Measurements from ENCODE around the gene ZNF324B.
A peak's percentile ranks its signal among the peaks of the same experiment; 100 is the strongest.
"Not testable (repeated sequence)": the region's sequence is repeated elsewhere in the genome, so short reads cannot be mapped to it uniquely, and the experiment has no call there.

Gene ZNF324B

DNA sequence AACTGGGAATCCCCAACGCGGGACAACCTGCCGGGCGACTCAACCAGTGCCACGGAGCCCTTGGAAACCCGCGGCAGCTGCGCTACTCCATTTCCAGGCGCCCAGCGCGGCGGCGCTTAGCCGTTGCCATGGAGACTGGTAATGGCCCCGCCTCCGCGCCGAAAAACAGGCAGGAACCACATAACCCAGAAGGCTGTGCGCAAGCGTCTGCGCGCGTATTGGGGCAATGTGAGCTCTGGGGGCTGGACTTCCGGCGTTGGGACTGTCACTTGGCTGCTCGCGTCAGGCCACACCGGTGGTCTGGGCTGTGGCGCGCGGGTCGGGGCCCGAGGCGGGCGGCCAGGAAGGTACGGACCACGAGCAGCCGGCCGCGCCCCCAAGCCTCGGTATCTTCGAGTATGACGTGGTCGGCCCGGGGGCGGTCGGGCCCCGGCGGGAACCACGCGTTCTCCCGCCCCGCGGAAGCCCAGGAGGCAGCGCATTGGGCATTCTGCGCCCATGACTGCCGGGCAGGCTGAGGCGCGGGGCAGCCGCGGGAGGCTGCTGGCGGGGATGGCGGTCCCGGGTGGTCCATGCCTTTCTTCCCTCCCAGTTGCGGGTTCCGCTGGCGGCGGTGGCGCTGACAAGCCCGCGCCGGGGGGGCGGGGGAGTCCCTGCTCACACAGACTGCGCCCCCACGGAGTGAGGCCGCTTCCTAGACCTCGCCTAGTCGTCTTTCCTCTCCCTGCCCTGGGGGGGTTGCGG is at the start of gene ZNF324B:
ZNF324B (plus strand) TSS at position 265 of the 744 bp plus-strand sequence. CDS start 2,080 bp downstream, outside the sequence.
- DNase-seq (ENCODE audit: low spot score): peak; percentile 98

DNA sequence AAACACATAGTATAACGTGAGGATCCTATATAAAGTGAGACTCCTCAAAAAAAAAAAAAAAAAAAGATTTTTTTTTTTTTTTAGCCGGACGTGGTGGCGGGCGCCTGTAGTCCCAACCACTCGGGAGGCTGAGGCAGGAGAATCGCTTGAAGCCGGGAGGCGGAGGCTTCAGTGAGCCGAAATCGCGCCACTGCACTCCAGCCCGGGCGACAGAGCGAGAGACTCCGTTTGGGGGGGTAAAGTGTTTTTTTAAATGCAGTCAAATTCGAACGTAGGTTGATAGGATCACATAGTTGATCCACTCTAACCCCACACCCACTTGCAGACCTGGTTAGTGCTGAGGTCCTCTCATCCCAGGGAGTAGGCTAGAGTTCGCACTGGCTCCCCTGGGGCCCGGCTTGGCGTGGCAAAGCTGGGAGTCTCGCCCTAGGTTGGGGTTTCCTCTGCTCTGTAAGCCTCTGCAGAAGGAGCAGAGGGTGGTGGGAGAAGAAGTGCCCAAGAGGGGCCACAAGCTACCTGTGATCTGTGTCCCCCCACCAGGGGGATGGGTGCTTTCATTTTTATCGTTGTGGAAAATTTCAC is 49.5 kb upstream of the ZNF324B start:
- no peak for DNase-seq (ENCODE audit: low spot score)

DNA sequence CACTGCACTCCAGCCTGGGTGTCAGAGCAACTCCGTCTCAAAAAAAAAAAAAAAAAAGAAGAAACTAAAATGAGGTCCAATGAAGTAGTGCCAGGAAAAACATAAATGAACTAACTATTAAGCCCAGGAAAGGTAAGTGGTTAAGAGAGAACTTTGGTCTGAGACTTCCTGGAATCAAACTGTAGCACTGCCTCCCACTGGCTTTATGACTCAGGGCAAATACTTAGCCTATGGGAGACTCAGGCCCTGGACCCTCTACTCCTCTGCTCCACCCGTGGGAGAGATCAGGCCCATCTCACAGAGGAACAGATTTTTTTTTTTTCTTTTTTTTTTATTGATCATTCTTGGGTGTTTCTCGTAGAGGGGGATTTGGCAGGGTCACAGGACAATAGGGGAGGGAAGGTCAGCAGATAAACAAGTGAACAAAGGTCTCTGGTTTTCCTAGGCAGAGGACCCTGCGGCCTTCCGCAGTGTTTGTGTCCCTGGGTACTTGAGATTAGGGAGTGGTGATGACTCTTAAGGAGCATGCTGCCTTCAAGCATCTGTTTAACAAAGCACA is 47.4 kb upstream of the ZNF324B start:
- DNase-seq (ENCODE audit: low spot score): not testable (repeated sequence)

DNA sequence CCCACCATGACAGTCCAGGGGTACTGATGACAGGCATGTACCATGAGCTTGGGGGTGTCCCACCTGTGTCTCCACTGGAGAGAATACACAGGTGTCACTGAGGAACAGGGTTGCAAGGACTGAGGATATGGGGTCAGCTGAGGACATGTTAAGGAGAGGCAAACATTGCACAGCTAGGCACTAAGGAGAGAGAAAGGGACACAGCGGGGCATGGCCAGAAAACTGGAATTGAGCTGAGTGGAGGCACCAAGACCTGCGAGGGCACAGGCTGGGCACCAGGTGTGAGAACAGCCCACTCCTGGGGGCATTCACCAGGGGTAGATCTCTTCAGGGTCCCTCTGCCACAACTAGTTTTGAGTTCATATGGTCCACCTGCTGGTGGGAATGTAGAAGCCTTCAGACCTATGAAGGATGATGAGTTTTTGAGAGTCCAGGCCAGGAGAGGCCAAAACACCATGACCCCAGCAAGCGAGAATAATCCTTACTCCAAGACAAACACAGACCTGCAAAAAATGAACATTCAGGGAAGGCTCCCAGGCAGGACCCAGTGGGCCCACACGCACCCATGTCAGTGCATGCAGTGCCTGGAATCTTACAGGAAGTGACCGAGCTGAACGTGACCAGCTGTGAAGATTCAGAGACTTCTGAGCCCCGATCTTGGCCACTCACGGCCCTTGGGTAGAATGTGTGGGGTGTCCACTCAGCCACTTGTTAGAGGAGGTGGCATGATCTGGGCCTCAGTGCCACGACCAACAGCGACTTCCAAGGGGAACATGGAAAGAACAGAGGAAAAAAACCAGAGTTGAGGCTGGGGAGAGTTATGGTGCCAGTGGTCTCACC is 44.4 kb upstream of the ZNF324B start:
- DNase-seq (ENCODE audit: low spot score): no peak

DNA sequence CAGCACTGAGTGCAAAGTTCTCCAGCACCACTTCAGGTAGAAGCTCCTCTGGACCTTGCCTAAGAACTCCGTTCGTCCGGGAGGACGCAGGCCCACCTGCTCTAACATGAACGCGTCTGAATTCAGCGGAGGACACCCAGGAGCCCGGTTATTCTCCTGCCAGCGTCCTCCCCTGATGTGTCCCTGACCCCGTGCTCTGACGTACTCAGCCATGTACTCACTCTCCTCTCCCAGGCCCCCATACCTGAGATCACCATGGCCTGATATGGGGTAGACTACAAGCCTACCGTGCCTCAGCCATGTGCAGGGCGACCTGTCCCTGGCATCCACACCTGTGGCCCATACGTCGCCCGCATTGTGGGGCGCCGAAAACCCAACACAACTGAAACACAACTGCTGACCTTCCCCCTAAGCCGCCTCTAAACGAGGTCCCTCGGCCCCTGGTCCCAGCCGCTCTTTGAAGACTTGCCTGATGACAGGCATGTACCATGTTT is 43.7 kb upstream of the ZNF324B start:
- DNase-seq (ENCODE audit: low spot score): no peak

DNA sequence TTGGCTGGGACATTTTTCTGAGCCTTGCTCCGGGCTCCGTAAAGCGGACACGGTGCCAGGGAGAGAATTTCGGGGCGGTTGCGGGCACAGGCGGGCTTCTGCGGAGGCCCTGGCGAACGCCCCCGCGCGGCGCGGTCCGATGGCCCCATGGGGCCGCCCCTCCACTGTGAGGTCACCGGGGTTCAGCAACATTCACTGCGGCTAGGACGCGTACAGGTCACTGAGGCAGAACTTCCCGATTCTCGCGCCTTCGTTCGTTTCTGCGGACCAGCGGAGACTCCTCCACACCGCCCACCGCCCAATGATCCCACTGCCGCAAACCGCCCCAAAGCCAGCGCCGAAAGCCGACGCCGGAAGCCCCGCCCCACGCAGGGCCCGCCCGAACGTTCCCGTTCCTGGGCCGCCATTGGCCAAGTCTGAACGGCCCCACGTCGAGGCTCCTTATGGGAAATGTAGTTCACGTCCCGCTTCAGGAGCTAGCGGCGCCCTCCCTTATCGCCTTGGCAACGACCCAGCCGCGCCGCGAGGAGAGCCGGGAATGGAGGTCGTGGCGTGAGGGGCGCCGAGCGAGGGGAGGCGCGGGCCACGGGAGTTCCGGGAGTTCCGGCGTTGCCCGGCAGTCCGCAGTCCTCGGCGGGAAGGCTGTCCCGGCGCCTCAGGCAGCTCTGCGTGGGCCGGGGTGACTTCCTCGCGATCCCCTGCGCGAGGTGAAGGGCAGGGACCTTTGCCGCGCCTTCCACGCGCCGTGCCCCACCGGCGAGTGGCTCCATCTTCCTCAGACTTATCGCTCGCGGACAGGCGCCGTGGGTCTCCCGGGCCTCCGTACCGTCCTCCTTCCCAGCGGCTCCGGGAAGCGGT is 43.0 kb upstream of the ZNF324B start, which contains the start of gene ZNF584:
ZNF584 (plus strand) TSS at position 498 of the 858 bp plus-strand sequence. CDS start 499 bp downstream, outside the sequence.
- DNase-seq (ENCODE audit: low spot score): peak; percentile 87

DNA sequence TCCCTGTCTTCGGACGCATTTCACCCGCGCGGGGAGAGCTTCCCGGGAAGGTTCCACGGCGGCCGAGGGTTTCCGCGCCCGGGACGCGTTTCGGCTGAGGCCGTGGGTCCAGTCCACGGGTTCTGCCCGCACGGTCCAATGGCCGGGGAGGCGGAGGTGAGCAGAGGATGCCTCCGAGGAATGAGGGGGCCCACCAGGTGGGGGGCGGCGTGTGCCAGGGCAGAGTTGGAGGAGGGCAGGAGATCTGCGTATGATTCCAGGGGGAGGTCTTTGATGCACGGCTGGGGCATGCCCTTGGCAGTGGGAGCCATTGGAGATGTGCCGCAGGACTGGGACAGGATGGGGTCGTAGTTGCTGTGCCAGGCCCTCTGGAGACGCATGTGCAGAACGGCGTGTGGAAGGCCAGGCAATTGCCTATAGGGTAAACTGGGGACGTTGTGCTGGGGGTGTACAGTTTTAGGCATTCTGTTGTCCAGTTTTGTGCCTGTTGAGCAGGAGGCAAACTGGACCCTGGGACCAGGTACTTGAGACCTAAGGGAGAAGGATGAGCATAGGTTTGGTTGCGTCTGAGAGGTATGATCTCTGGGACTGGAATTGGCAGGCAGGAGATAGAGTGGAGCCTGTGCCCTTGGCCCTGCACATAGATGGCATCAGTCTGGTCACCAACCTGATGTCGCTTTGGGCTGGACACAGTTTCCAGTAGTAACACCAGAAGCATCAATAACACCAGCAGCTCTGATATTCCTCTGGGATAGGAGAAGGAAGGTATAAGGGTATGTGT is 42.2 kb upstream of the ZNF324B start:
- no peak for DNase-seq (ENCODE audit: low spot score)

DNA sequence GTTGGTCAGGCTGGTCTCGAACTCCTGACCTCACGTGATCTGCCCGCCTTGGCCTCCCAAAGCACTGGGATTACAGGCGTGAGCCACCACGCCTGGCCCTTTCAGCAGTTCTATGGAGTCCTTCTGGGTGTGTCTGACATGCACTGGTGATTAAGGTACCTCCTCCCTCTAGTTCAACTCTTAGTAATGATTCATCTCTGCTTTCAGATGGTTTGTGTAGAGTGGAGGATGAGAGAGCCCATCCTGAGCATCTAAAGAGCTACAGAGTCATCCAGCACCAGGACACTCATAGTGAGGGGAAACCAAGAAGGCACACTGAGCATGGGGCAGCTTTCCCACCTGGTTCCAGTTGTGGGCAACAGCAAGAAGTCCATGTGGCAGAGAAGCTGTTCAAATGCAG is 34.8 kb upstream of the ZNF324B start:
- no peak for DNase-seq (ENCODE audit: low spot score)

DNA sequence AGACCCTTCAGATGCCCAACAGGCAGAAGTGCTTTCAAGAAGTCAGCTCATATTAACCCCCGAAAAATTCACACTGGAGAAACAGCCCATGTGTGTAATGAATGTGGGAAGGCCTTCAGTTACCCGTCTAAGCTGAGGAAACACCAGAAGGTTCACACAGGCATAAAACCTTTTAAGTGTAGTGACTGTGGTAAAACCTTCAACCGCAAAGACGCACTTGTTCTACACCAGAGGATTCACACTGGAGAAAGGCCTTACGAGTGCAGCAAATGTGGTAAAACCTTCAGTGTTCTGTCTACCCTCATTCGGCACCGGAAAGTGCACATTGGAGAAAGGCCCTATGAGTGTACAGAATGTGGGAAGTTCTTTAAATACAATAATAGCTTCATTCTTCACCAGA is 34.4 kb upstream of the ZNF324B start:
- no peak for DNase-seq (ENCODE audit: low spot score)

DNA sequence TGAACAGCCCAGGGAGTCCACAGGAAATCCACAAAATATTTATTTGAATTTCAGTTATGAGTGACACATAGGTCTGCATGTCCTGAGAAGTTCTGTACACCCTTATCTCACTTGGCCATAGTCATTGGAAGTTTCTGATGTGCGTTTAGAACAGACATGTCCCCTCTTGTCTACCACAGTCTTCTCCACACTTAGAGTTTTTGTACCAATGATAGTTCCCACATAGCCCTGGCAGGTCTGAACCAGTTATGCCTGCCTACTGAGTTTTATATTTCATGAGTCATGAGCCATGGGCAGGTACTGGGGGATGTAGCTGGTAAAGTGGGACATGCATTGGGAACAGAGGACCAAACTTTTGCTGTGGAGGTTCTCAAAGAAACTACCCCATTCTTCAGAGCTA is 22.8 kb upstream of the ZNF324B start:
- DNase-seq (ENCODE audit: low spot score): no peak

DNA sequence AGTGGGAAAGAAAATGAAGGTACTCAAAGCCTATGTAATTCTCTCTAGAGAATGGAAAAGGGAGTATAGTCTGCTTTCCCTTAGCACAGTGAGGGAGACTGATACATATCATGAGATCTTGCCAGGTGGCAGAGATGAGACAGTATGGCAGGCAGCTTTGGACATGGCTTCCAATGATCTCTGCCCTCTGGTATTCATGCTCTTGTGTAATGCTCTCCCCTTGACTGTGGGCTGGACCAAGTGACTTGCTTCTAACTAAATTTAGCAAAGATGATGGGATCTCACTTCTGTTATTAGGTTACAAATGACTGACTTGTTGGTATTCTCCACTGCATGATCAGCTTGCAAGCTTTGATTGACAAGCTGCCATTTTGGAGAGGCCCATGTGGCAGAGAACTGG is 21.7 kb upstream of the ZNF324B start:
- DNase-seq (ENCODE audit: low spot score): no peak

DNA sequence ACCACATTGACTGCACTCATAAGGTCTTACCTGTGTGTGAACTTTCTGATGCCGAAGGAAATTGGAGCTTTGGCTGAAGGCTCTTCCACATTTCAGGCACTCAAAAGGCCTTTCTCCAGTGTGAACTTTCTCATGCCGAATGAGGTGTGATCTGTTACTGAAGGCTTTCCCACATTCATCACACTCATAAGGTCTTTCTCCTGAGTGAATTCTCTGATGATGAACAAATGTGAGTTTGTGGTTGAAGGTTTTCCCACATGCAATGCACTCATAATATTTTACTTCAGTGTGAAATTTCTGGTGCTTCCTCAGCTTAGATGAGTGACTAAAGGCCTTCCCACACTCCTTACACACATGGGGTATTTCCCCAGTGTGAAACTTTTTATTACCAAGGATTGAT is 17.2 kb upstream of the ZNF324B start:
- no peak for DNase-seq (ENCODE audit: low spot score)

DNA sequence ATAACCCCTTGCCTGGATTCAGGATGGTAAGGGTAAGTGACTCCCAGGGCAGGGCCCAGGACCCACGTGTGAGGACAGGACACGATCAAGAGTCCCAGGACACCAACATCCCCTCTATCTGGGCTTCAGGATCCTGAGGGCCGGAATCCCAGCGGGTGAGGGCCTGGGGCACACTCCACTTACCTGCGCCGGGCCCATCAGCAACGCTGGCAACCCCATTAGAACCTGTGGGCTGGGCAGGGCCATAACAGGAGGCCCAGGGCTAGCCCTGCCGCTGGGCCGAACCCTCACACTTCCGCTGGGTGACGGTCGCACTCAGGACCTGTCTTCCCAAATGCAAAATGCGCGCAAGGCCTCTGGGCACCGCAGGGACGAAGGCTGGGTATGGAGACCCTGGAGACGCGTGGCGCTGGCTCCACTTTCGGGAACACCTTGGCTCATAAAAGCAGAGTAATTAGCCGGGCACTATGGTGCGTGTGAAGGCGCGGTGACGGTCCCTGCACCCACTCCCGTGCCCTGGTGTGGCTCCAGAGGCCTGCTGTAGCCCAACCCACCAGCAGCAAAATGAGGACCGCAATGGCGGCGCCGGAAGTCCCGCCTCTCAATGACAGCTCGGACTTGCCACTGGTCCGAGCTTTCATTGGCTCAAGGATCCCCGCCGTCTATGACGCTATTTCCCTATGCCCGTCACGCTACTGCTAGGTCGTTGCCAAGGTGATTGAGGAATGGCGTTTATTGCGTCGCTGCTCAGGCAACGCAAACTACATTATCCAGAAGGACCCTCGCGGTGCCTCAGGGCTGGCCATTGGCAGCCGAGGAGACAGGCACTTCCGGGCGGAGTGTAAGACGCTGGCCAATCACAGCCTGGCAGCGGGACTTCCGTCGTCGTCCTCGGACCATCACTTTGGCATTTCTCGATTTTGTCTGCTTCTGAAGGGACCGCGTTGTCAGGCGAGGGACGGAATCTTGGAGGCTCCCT is 11.6 kb upstream of the ZNF324B start, which contains the start of gene ZNF132:
ZNF132 (minus strand) TSS at position 578 of the 979 bp plus-strand sequence; CDS start at position 246, 332 bp downstream.
- DNase-seq (ENCODE audit: low spot score): no peak

DNA sequence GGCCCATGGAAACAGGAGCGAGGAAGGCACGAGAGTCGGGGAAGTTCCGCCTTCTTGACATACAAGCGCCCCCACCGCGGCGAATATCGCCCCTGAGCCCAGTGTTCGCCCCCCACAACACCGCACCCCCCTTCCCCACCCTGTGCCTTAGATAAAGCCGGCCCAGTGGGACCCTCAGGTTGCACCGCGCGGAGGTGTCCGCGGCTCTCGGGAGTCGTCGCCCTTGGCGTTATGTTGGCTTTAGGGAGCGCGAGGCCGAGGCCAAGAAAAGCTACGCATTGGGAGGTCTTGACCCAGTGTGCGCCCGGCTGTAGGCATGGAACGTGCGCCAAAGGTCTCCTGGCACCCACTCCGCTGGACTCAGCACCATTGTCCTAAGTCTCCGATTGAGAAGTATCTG is 10.9 kb upstream of the ZNF324B start:
- DNase-seq (ENCODE audit: low spot score): no peak

DNA sequence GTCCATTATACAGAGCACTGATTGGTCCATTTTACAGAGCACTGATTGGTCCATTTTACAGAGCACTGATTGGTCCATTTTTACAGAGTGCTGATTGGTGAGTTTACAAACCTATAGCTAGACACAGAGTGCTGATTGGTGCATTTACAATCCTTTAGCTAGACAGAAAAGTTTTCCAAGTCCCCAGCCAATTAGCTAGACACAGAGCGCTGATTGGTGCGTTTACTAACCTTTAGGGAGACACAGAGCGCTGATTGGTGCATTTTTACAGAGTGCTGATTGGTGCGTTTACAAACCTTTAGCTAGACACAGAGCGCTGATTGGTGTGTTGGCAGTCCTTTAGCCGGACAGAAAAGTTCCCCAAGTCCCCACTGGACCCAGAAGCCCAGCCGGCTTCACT is 8.4 kb upstream of the ZNF324B start:
- not testable (repeated sequence) for DNase-seq (ENCODE audit: low spot score)

DNA sequence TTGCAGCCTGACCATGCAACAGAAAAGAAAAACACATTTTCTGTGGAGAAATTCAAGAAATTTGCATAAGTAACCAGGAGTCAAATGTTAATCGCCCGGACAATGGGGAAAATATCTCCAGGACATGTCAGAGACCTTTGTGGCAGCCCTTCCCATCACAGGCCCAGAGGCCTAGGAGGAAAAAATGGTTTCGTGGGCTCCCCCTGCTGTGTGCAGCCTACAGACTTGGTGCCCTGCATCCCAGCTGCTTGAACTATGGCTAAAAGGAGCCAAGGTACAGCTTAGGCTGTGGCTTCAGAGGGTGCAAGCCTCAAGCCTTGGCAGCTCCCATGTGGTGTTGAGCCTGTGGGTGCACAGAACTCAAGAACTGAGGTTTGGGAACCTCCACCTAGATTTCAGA is 2.6 kb upstream of the ZNF324B start:
- not testable (repeated sequence) for DNase-seq (ENCODE audit: low spot score)

DNA sequence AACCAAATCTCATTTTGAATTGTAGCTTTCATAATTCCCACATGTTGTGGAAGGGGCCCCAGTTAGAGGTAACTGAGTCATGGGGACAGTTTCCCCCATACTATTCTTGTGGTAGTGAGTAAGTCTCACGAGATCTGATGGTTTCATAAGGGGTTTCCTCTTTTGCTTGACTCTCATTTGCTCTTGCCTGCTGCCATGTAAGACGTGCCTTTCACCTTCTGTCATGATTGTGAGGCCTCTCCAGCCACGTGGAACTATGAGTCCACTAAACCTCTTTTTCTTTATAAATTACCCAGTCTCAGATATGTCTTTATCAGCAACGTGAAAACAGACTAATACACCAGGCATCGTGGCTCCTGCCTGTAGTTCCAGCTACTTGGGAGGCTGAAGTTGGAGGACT is 1.4 kb upstream of the ZNF324B start:
- not testable (repeated sequence) for DNase-seq (ENCODE audit: low spot score)

DNA sequence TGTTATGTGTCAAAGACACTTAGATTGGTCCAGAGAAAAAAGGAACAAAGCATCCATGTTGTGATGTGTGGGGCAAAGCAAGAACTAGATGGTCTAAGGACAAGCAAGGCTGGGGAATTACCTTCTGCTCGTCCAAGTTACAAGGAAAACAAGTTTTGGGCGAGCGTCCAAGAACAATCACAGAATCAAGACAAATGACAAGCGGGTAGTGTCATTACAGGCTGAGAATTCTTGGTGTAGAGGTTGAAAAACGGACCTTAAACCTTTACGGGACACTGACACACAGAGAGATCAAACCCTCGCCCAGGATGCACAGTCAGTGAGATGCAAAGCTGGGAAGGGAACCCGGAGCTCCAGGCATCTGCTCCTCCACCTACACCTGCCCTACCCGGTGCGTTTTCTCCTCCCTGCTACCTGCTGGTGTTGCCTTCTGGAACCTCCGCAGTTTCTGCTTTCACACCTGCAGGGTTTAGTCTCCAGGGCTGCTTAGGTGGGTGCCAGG is 515 bp upstream of the ZNF324B start:
- DNase-seq (ENCODE audit: low spot score): no peak

DNA sequence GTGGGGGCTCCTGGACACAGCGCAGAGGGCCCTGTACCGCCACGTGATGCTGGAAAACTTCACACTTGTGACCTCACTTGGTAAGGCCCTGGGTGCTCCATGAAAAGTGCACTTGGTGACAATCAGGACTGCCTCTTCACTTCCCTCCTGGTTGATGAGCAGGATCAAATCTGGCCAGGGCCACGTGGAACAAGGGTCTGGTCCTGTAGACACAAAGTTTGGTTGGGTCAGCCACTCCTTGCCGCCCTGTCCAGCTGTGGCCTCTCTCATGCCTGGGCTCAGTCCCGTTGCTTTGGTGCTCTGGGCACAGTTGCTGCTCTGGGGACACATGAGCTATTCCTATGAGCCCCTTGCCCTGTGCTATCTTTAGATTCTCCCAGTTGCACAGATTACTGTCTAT is 2.3 kb downstream of the ZNF324B start:
- no peak for DNase-seq (ENCODE audit: low spot score)
